HG03196 (cell line): Measurements from ENCODE around the gene RELA.
"Not testable (repeated sequence)": the region's sequence is repeated elsewhere in the genome, so short reads cannot be mapped to it uniquely, and the experiment has no call there.

Experiments used
- ATAC-seq: cut with Tn5 transposase; IDR thresholded peaks from one replicate; pipeline ENCODE4 v1.9.1; 2021; ENCODE audit not compliant: unreplicated experiment

The RELA gene

DNA sequence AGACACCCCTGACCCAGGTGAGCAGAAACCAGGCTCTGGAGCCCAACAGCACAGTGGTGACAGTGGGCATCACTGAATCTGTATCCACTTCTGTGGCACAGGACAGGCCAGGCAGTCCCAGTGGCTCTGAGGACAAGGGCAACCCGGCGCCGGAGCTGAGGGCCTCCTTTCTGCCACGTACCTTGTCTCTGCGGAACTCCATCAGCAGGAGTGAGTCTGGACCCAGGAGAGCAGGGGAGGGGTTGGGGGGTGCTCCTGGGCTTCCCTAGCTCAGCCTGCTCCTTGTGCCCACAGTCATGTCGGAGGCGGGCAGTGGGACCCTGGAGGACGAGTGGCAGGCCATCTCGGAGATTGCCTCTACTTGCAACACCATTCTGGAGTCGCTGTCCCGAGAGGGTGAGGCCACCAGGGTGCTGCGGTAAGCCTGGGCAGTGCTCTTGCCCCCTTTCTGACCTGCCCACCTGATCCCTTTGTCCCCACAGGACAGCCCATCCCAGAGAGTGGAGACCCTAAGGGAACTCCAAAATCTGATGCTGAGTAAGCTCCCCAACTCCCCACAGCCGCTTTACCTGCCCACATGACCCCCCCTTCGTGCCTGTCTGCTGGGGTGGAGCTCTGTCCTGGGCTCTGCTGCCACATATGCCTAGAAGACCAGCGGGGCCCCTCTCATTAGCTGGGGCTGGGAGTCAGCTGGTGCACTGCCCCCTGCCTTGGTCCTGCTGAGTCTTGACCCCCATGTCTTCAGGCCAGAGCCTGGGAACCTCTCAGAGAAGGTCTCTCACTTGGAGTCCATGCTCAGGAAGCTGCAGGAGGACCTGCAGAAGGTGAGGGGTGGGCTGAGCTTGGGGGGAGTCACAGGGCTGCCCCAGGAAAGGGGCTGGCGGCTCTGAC is 12.8 kb downstream of the RELA start:
- ATAC-seq = no peak

DNA sequence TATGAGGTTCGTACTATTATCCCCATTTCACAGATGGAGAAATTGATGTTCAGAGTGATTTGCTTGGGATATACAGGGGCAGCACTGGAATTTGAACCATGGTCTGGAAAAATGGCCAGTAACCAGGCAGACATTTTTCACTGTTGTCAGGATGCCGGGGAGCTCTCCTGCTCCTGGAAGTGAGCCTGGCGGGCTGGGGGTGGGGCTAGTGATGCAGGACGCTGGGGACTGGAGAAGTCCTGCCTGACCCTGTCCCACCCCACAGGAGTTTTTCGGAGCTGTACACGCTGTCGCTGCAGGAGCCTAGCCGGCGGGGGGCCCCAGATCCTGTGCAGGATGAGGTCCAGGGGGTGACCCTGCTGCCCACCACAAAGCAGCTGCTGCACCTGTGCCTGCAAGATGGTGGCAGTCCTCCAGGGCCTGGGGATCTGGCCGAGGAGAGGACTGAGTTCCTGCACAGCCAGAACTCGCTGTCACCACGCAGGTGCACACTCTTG is 13.7 kb downstream of the RELA start:
- ATAC-seq = no peak

DNA sequence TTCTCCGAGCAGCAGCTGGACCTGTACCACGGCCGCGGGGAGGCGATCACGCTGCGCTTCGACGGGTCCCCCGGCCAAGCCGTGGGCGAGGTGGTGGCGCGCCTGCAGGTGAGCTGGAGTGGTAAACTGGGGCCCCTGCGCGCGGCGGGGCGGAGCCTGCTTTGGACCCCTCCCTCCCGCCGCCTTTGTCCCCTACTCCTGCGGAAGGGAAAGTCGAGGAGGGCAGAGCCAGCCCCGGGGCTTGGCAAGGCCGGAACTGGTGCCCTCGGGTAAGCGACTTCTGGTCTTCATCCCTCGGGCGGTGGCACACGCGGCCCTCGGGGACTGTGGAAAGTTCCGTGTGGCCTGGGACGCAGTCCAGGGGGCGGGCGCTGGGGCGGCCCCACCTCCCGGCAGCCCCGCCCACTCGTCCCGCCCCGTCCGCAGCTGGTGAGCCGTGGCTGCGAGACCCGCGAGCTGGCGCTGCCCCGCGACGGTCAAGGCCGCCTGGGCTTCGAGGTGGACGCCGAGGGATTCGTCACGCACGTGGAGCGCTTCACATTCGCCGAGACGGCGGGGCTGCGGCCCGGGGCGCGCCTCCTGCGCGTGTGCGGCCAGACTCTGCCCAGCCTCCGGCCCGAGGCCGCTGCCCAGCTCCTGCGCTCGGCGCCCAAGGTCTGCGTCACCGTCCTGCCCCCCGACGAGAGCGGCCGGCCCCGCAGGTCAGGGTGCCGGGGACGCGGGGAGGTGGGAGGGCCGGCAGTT is 15.6 kb downstream of the RELA start:
- no peak for ATAC-seq

DNA sequence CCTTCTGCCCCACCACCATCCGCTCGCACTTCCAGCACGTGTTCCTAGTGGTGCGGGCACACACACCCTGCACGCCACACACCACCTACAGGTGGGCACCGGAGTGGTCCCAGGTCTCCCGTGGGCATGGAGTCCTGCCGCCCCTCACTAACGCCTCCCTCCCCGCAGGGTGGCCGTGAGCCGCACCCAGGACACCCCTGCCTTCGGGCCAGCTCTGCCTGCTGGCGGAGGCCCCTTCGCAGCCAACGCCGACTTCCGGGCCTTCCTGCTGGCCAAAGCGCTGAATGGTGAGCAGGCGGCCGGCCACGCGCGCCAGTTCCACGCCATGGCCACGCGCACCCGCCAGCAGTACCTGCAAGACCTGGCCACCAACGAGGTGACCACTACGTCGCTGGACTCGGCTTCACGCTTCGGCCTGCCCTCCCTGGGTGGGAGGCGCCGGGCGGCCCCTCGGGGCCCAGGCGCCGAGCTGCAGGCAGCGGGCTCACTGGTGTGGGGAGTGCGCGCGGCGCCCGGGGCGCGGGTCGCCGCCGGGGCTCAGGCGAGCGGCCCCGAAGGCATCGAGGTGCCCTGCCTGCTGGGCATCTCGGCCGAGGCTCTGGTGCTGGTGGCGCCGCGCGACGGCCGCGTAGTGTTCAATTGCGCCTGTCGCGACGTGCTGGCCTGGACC is 16.3 kb downstream of the RELA start:
- no peak for ATAC-seq

DNA sequence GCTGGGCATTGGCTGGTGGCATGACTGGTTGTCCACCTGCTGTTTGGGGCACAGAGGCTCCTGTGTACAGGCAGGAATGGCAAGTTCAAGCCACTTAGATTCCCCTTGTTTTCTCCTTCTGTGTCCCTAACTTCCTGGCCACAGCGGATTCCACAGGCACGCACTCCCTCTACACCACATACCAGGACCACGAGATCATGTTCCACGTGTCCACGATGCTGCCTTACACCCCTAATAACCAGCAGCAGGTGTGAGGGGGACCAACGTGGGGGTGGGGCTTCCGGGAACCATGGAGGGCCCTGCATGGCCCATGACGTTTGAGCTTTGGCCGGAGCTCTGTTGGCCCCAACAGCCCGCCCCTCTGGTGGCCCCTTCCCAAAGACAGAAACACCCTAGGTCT is 17.0 kb downstream of the RELA start:
- ATAC-seq = no peak

DNA sequence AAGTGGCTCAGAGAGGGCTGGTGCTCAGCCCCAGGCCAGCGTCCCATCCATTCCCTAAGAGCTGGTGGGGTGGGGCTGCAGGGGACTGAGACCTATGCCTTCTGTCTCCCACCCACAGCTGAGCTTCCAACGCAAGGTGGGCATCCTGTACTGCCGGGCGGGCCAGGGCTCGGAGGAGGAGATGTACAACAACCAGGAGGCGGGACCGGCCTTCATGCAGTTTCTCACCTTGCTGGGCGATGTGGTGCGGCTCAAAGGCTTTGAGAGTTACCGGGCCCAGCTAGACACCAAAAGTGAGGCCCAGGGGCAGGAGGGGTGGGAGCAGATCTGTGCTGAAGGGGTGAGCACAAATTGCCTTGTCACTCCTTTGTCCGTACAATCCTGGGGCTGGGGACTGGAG is 17.9 kb downstream of the RELA start:
- ATAC-seq = no peak

DNA sequence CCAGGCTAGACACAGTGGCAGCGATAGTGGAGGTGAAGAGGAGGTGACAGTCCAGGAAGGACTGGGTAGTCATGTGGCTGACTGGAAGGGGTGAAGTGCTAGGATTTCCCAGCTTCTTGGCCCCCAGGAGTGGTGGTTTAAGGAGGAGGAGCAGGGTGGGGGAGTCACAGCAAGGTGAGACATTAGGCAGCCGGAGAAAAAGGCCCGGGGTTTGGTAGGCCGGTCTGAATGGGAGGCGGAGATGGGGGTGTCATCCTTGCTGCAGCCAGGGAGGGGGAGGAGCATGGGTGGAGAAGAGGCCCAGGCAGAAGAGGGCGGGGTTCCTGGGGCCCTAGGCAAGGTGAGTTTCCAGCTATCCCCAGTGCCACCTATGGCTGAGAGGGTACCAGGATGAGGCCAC is 18.7 kb downstream of the RELA start:
- ATAC-seq = no peak

DNA sequence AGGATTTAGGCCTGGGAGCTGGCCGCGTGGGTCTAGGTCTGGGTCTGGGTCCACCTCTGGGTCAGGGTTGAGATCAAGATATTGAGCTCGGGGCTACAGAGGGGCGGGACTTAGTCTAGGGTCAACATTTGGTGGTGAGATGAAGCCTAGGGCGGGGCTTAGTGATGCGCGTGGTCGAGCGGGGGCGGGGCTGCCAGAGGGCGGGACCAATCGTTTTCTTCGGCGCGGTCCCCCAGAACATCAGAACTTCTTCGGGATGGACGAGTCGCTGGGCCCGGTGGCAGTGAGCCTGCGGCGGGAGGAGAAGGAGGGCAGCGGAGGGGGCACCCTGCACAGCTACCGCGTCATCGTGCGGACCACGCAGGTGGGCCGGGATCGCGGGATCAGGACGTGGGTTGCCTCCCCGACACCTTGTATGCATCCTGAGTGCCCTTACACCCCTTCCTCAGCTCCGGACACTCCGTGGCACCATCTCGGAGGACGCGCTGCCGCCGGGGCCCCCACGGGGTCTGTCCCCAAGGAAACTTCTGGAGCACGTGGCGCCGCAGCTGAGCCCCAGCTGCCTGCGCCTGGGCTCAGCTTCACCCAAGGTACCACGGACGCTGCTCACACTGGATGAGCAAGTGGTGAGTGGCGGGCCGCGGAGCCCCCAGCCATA is 20.6 kb downstream of the RELA start:
- ATAC-seq = no peak

DNA sequence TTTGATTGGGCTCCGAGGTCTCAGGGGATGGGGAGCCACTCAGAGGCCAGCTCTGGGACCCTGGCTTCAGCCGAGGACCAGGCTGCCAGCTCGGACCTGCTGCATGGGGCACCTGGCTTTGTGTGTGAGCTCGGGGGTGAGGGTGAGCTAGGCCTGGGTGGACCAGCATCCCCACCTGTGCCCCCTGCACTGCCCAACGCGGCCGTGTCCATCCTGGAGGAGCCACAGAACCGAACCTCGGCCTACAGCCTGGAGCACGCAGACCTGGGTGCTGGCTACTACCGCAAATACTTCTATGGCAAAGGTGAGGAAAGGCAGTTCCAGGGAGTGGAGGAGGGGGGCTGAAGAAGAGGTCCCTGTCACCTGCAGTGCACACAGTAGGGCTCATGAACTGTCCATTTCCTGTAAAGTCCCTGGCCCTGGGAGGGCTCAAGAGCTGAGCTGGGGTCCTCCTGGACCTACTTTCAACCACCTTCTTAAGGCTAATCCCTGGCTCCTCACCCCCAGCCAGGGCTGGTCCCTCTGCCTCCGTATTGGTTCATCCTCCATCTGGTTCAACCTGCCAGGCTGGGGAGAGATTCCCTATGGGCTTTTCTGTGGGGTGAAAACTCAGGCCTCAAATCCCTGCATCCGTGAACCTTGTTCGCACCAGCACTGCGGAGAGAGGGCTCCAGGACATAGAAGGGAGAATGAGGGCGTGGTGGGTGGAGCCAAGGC is 21.3 kb downstream of the RELA start:
- ATAC-seq = no peak

DNA sequence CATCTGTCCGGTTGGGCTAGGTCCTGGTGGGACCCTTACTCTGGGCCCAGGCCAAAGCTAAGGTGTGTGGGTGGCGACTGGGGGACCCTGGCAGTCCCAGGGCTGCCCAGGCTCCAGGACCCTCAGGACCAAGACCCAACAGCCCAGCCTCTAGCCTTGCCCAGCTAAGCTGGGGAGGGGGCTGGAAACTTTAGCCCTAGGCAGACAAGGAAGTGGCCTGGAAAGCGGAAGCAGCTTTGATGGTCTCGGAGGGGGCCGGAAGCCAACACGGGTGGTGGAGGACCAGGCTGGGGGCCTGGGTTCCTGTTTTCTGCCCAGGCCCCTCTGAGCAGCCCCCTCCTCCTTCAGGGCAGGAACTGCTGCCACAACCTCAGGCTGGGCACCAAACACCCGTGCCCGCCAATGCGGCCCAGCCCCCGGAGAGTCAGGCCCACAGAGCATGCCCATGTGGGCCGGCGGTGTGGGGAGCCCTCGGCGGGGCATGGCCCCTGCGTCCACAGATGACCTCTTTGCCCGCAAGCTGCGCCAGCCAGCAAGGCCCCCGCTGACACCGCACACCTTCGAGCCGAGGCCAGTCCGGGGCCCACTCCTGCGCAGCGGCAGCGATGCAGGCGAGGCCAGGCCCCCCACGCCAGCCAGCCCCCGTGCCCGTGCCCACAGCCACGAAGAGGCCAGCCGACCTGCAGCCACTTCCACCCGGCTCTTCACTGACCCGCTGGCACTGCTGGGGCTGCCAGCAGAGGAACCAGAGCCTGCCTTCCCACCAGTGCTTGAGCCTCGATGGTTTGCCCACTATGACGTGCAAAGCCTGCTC is 22.0 kb downstream of the RELA start:
- peak; percentile 4 for ATAC-seq

DNA sequence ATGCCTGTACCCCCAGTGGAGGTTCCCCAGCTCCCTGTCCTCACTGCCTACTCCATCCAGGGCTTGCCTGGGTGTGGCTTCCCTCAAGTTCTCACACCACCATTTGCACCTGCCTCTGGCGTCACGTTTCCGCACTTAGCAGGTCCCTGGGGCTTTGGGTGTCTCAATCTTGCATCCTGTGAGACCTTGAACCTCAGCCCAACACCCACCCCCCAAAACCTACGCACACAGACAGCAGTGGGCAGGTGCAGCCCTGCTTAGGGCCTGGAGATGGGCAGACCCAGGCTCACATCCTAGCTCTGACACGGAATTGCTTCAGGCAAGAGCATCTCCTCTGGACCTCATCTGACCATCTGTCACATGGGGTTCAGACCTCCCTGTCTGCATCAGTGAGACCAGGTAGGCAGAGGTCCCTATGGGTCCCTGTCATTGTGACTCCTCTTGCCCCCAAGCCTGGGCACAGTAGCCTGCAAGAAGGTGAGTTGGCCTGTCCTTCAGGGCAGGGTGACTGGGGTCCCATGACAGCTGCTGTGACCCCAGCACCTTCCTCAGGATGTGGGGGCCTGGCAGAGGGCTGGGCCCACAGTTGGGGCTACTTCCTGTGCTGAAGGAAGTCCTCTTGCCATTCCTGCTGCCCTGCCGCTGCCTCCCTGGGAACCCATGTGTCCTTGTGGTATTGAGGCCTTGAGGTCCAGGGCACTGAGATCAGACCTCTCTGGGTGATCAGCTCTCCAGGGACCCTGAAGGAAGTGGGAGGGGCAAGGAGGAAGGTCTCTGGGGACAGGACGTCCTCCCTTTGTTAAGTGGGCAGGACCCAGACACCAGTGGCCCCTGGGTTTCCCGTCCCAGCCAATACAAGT is 22.9 kb downstream of the RELA start:
- peak; percentile 41 for ATAC-seq

DNA sequence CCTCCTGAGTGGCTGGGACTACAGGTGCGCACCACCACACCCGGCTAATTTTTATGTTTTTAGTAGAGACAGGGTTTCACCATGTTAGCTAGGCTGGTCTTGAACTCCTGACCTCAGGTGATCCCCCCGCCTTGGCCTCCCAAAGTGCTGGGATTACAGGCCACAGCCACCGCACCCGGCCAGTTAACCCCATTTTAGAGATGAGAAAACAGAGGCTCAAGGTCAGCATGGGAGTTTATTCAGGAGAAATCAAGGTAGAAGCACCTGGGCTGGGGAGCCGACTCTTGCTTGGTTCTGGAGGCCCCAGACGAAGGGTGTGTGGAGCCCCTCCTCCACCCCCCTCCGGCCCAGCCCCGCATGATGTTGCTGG is 23.5 kb downstream of the RELA start:
- ATAC-seq = not testable (repeated sequence)

DNA sequence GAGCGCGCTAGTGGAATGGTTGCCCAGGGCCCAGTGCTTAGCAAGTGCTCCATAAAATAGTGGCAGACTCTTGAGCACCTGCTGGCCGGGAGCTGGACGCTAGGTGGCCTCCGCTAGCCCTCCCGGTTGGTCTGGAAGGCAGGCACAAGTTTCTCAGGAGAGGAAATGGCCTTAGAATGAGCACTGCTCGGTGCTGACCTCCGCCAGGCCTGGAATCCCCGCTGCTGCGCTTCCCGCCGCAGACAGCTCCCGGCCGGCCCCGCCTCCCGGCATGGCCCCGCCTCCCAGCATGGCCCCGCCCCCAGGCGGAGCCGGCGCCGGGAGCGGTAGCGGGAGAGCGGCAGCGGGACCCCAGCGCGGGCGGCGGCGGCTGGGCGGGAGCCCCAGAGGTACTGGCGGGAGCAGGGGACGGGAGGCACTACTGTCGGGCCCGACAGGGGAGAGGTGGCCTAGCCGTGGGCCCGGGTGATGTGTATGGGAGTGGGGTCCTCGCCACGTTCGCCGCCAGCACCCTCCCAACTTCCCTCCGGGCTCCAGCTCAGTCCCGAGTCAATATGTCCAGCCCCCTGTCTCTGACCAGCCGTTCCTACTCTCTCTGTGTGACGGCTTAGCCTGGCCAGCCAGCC is 24.8 kb downstream of the RELA start, which contains the start of gene SIPA1:
SIPA1 (plus strand) TSS at position 308 of the 626 bp plus-strand sequence. CDS start 2,821 bp downstream, outside the sequence.
- no peak for ATAC-seq

DNA sequence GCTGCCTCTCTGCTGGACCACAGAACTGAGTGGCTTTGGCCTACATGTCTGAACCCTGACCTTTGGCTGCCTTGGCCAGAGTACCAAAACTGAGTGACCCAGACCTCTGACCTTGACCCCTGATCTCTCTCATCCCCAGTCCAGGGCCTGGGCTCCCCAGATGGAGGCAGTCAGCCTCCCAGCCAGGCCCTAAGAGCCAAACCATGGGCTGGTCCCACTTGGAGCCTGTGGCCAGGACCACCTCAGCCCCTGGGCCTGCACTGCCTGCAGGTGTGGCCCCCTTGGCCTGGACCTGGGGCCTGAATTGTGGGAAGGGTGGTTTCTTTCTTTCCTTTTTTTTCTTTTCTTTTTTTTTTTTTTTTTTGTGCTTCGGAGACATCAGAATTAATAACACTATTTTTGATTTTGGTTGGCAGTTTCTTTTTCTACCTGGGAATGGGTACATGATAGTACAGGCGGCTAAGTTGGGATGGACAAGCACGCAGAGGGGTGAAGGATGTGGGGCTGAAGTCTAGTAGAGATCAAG is 25.6 kb downstream of the RELA start:
- ATAC-seq = no peak

DNA sequence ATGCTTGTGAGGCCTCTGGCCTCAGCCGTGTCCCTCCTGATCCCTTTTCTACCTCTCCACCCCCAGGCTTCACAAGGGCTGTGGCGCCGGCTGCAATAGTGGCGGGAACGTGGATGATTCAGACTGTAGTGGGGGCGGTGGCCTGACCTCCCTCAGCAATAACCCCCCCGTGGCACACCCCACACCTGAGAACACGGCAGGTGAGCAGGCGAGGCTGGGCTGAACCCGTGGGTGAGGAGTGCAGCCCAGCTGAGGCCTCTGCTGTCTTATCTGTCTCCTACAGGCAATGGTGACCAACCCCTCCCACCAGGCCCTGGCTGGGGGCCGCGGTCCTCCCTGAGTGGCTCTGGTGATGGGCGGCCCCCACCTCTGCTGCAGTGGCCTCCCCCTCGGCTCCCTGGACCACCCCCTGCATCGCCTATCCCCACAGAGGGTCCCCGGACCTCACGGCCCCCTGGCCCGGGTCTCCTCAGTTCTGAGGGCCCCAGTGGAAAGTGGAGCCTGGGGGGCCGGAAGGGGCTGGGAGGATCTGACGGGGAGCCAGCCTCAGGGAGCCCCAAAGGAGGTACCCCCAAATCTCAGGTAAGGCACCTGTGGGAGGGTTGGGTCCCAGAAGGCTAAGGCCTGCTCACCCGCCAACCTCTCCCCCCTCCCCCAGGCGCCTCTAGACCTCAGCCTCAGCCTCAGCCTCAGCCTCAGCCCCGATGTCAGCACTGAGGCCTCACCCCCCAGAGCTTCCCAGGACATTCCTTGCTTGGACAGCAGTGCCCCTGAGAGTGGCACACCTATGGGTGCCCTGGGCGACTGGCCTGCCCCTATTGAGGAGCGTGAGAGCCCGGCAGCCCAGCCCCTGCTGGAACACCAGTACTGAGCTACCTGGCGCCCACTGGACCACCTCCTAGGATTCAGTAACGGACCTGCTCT is 26.3 kb downstream of the RELA start:
- no peak for ATAC-seq

DNA sequence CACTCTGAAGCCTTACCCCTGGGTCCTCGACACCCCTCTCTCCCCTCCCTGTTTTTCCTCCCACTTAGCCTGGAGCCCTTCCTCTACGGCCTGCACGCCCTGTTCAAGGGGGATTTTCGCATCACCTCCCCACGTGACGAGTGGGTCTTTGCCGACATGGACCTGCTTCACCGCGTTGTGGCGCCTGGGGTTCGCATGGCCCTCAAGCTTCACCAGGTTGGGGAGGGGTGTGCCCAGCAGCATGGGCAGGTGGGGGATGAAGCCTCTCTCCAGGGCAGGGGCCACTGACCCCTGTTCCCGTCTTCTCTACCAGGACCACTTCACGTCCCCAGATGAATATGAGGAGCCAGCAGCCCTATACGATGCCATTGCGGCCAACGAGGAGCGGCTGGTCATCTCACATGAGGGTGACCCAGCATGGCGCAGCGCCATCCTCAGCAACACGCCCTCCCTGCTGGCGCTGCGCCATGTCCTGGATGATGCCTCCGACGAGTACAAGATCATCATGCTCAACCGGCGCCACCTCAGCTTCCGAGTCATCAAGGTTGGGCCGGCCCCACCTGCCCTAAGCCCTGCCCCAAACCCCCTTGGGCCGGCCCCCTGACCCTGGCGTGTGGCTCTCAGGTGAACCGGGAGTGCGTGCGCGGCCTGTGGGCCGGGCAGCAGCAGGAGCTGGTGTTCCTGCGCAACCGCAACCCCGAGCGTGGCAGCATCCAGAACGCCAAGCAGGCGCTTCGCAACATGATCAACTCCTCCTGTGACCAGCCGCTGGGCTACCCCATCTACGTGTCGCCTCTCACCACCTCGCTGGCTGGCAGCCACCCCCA is 27.6 kb downstream of the RELA start:
- no peak for ATAC-seq
